ENCODE results near the gene LPIN3. TPM values are rescaled to one million over a fixed set of nuclear protein-coding genes. Genes with fewer than 3 reads are reported as not detected.

LPIN3 gene
- total RNA-seq, 1 donor from 2014 or later = 2.8 TPM

DNA sequence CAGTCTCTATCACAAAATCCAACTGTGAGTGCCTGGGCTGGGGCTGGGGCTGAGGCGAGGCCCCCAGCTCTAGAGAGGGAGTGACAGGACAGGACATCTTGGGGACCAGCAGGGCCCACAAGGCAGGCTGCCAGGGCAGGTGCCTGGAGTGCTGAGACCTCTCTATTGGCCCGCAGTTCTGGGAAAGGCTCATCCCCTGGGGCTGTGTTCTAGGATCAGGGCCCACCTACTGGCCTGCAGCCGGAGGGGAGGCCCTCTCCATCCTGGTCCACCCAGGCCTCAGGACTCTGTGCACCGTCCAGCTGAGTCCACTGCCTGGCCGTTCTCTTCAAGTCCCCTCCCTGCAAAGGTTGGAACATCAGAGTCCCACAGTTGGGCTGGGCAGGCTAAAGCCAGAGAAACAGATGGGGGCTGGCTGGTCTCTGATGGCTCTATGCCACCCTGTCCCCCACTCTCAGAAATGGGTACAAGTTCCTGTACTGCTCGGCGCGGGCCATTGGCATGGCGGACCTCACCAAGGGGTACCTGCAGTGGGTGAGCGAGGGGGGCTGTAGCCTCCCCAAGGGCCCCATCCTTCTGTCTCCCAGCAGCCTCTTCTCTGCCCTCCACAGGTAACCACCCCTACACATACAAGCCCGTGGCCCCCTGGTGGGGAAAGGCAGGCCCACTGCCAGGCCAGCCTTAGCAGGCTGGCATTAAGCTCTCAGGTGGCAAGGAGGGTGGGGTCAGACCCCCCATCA is 17.0 kb downstream of the LPIN3 start:
- no peak overlapping the region for H3K4me2 ChIP-seq
- no peaks in the 10 kb centered on the region for H3F3A ChIP-seq (ENCODE audit: low read depth)
- no peaks in the 10 kb centered on the region for H3K27me3 ChIP-seq
- peaks cover 3% of the 10 kb centered on the region for H4K20me1 ChIP-seq (ENCODE audit: low read depth)
- no peaks in the 10 kb centered on the region for H3K36me3 ChIP-seq
- no peak for TF ChIP-seq EZH2phosphoT487 (IDR thresholded peaks at IDR 0.05)
- H3K36me3 Mint-ChIP-seq = no peaks in the 10 kb centered on the region
- H3K4me1 Mint-ChIP-seq = peaks cover 7% of the 10 kb centered on the region
- H3K27me3 Mint-ChIP-seq (ENCODE audit: insufficient read depth, low read depth) = peaks cover 4% of the 10 kb centered on the region
- no peaks in the 10 kb centered on the region for H3K4me1 ChIP-seq
- no peak overlapping the region for H3K9ac ChIP-seq
- H3K9me3 ChIP-seq (ENCODE audit: low read depth) = no peaks in the 10 kb centered on the region
- no peak for DNase-seq (ENCODE audit: low spot score)
- no peak overlapping the region for H3K4me3 ChIP-seq
- no peak overlapping the region for H3K27ac Mint-ChIP-seq
- H3K27ac ChIP-seq = no peak overlapping the region
- H2AFZ ChIP-seq (replicated peaks) = no peak overlapping the region
- H3K9me3 Mint-ChIP-seq = no peaks in the 10 kb centered on the region
- H3K4me3 Mint-ChIP-seq = no peak overlapping the region
- H3K79me2 ChIP-seq (ENCODE audit: low read depth) = no peaks in the 10 kb centered on the region

- no peak overlapping the region for H2AFZ ChIP-seq (replicated peaks)
- no peaks in the 10 kb centered on the region for H3K4me1 ChIP-seq
- no peaks in the 10 kb centered on the region for H3K79me2 ChIP-seq (ENCODE audit: low read depth)
- no peak overlapping the region for H3K4me3 ChIP-seq
- H3K36me3 ChIP-seq = no peaks in the 10 kb centered on the region
- H3F3A ChIP-seq (ENCODE audit: low read depth) = no peaks in the 10 kb centered on the region
- H3K27ac Mint-ChIP-seq = no peak overlapping the region
- no peaks in the 10 kb centered on the region for H3K9me3 ChIP-seq (ENCODE audit: low read depth)
- H3K9me3 Mint-ChIP-seq = no peaks in the 10 kb centered on the region
- no peak for DNase-seq (ENCODE audit: low spot score)
- H3K27me3 ChIP-seq = no peaks in the 10 kb centered on the region
- no peaks in the 10 kb centered on the region for H3K36me3 Mint-ChIP-seq
- peaks cover 3% of the 10 kb centered on the region for H4K20me1 ChIP-seq (ENCODE audit: low read depth)
- no peak overlapping the region for H3K27ac ChIP-seq
- no peak overlapping the region for H3K9ac ChIP-seq
- H3K4me3 Mint-ChIP-seq = no peak overlapping the region
- TF ChIP-seq EZH2phosphoT487 (IDR thresholded peaks at IDR 0.05) = no peak
- TF ChIP-seq EZH2 (IDR thresholded peaks at IDR 0.05) = no peak
- H3K4me1 Mint-ChIP-seq = peaks cover 7% of the 10 kb centered on the region
- H3K27me3 Mint-ChIP-seq (ENCODE audit: insufficient read depth, low read depth) = peaks cover 4% of the 10 kb centered on the region
- no peak overlapping the region for H3K4me2 ChIP-seq
Measured at GRCh38 chr20:41358230-41358629, 17.6 kb downstream of the LPIN3 start.

DNA sequence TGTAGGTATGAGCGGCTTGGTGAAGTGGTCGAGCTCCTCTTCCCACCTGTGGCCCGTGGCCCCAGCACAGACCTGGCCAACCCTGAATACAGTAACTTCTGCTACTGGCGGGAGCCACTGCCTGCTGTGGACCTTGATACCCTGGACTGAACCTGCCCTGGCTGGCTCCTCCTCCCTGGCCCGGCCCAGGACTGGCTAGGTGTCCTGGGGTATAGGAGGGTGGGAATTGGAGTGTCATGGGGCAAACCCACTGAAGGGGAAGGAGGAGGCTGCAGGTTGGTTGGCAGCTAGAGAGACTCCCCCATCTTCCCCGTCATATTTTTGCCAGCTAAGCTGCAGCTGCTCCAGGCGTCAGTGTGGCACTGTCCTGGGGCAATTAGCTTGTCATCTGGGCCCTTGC is 18.1 kb downstream of the LPIN3 start:
- no peak overlapping the region for H3K4me3 Mint-ChIP-seq
- peaks cover 7% of the 10 kb centered on the region for H3K4me1 Mint-ChIP-seq
- no peak for DNase-seq (ENCODE audit: low spot score)
- H2AFZ ChIP-seq (replicated peaks) = no peak overlapping the region
- H3K36me3 Mint-ChIP-seq = no peaks in the 10 kb centered on the region
- H3K36me3 ChIP-seq = no peaks in the 10 kb centered on the region
- no peak overlapping the region for H3K4me3 ChIP-seq
- no peaks in the 10 kb centered on the region for H3K9me3 Mint-ChIP-seq
- no peak overlapping the region for H3K27ac Mint-ChIP-seq
- H3K9me3 ChIP-seq (ENCODE audit: low read depth) = no peaks in the 10 kb centered on the region
- H3K9ac ChIP-seq = no peak overlapping the region
- no peak overlapping the region for H3K4me2 ChIP-seq
- H3K27ac ChIP-seq = no peak overlapping the region
- H4K20me1 ChIP-seq (ENCODE audit: low read depth) = peaks cover 3% of the 10 kb centered on the region
- H3K79me2 ChIP-seq (ENCODE audit: low read depth) = no peaks in the 10 kb centered on the region
- H3K27me3 ChIP-seq = peaks cover under 1% of the 10 kb centered on the region
- TF ChIP-seq EZH2phosphoT487 (IDR thresholded peaks at IDR 0.05) = no peak
- TF ChIP-seq, protein P1, sequence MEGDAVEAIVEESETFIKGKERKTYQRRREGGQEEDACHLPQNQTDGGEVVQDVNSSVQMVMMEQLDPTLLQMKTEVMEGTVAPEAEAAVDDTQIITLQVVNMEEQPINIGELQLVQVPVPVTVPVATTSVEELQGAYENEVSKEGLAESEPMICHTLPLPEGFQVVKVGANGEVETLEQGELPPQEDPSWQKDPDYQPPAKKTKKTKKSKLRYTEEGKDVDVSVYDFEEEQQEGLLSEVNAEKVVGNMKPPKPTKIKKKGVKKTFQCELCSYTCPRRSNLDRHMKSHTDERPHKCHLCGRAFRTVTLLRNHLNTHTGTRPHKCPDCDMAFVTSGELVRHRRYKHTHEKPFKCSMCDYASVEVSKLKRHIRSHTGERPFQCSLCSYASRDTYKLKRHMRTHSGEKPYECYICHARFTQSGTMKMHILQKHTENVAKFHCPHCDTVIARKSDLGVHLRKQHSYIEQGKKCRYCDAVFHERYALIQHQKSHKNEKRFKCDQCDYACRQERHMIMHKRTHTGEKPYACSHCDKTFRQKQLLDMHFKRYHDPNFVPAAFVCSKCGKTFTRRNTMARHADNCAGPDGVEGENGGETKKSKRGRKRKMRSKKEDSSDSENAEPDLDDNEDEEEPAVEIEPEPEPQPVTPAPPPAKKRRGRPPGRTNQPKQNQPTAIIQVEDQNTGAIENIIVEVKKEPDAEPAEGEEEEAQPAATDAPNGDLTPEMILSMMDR (IDR thresholded peaks at IDR 0.05) = no peak
- no peak for TF ChIP-seq EZH2 (IDR thresholded peaks at IDR 0.05)
- peaks cover 4% of the 10 kb centered on the region for H3K27me3 Mint-ChIP-seq (ENCODE audit: insufficient read depth, low read depth)
- no peaks in the 10 kb centered on the region for H3F3A ChIP-seq (ENCODE audit: low read depth)
- no peaks in the 10 kb centered on the region for H3K4me1 ChIP-seq

DNA sequence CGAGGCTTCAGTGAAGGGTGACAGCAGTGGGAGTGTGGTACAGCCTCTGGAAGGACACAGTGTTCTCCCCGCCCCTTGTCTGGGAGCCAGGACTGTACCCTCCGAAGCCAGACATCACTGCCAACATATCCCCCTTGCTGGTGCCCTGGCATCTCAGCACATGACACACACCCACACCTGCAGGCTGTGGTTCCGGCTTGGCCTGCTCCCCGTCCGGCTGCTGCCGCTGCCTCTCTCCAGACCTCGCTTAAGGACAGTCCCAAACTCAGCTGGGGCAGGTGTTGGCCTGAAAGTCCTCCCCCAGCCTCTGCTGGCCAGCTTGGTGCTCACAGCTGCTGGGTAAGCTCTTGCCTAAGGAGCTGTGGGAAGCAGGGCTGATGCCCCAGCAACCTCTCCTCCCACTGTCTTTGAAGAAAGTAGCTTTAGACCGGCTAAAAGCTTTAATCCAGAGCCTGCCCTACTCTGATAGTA is 19.0 kb downstream of the LPIN3 start:
- H3K27ac ChIP-seq = no peak overlapping the region
- H3K9ac ChIP-seq = no peak overlapping the region
- peaks cover 3% of the 10 kb centered on the region for H4K20me1 ChIP-seq (ENCODE audit: low read depth)
- TF ChIP-seq, protein P1 (IDR thresholded peaks at IDR 0.05) = no peak
- no peak for TF ChIP-seq EZH2phosphoT487 (IDR thresholded peaks at IDR 0.05)
- TF ChIP-seq EZH2 (IDR thresholded peaks at IDR 0.05) = no peak
- H3K36me3 Mint-ChIP-seq = no peaks in the 10 kb centered on the region
- no peak overlapping the region for H3K4me2 ChIP-seq
- no peak overlapping the region for H3K4me3 ChIP-seq
- H3K4me1 ChIP-seq = no peaks in the 10 kb centered on the region
- no peaks in the 10 kb centered on the region for H3K9me3 ChIP-seq (ENCODE audit: low read depth)
- H3K79me2 ChIP-seq (ENCODE audit: low read depth) = no peaks in the 10 kb centered on the region
- peaks cover 7% of the 10 kb centered on the region for H3K4me1 Mint-ChIP-seq
- no peaks in the 10 kb centered on the region for H3K9me3 Mint-ChIP-seq
- no peak overlapping the region for H3K4me3 Mint-ChIP-seq
- no peaks in the 10 kb centered on the region for H3F3A ChIP-seq (ENCODE audit: low read depth)
- H3K36me3 ChIP-seq = no peaks in the 10 kb centered on the region
- peaks cover 9% of the 10 kb centered on the region for H3K27me3 ChIP-seq
- no peak overlapping the region for H3K27ac Mint-ChIP-seq
- no peak for DNase-seq (ENCODE audit: low spot score)
- H2AFZ ChIP-seq (replicated peaks) = no peak overlapping the region
- peaks cover 7% of the 10 kb centered on the region for H3K27me3 Mint-ChIP-seq (ENCODE audit: insufficient read depth, low read depth)
